PC-9 (cell line): ENCODE measurements around the gene LMOD1.

Experiments used
- CTCF ChIP-seq: fragments of 200-600 bp; sonication (generic); conservative IDR thresholded peaks from 2 replicates; pipeline ENCODE4 v1.6.1; 2017; ENCODE audit warnings: mixed run types, antibody characterized with exemption, mild to moderate bottlenecking, moderate library complexity
- EZH2 ChIP-seq: fragments of 200-600 bp; sonication (generic); IDR thresholded peaks from 2 replicates; pipeline ENCODE4 v1.8.0; 2017; ENCODE audit warnings: antibody characterized with exemption, low read depth

- TF ChIP-seq CTCF (no peak), EZH2 (no peak)
These were observed 8.8 kb upstream of the LMOD1 start, which contains the start of gene TIMM17A for GRCh38 chr1:201955009-201955728.
